ENCODE data around the gene PPM1H. TPM values are rescaled to one million over a fixed set of nuclear protein-coding genes. Genes with fewer than 3 reads are reported as not detected.

Gene PPM1H
- total and polyA plus RNA-seq, 2 of the 8 experiments (the other 6 are each of a cell fraction or from before 2014, with no cell fraction given), result 16.4 to 36.1 TPM

DNA sequence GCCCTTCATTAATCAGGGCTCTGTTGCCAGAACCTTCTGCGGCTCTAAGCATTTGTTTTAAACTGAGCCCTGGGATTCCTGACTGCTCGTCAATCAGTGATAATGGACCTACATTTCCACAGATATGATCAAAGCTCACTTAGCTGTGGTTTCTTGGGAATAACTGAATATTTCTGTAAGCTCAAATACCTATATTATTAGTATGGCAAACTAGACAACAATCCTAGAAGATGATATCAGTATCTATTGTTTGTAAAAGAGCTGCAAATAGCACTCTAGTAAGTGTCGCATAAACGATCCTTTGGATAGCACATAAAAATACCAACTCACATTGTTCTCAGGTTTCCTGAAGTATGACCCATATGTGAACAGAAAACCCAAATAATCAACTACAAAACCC, 150.4 kb downstream of the PPM1H start (continued):
- TF ChIP-seq, protein P1, sequence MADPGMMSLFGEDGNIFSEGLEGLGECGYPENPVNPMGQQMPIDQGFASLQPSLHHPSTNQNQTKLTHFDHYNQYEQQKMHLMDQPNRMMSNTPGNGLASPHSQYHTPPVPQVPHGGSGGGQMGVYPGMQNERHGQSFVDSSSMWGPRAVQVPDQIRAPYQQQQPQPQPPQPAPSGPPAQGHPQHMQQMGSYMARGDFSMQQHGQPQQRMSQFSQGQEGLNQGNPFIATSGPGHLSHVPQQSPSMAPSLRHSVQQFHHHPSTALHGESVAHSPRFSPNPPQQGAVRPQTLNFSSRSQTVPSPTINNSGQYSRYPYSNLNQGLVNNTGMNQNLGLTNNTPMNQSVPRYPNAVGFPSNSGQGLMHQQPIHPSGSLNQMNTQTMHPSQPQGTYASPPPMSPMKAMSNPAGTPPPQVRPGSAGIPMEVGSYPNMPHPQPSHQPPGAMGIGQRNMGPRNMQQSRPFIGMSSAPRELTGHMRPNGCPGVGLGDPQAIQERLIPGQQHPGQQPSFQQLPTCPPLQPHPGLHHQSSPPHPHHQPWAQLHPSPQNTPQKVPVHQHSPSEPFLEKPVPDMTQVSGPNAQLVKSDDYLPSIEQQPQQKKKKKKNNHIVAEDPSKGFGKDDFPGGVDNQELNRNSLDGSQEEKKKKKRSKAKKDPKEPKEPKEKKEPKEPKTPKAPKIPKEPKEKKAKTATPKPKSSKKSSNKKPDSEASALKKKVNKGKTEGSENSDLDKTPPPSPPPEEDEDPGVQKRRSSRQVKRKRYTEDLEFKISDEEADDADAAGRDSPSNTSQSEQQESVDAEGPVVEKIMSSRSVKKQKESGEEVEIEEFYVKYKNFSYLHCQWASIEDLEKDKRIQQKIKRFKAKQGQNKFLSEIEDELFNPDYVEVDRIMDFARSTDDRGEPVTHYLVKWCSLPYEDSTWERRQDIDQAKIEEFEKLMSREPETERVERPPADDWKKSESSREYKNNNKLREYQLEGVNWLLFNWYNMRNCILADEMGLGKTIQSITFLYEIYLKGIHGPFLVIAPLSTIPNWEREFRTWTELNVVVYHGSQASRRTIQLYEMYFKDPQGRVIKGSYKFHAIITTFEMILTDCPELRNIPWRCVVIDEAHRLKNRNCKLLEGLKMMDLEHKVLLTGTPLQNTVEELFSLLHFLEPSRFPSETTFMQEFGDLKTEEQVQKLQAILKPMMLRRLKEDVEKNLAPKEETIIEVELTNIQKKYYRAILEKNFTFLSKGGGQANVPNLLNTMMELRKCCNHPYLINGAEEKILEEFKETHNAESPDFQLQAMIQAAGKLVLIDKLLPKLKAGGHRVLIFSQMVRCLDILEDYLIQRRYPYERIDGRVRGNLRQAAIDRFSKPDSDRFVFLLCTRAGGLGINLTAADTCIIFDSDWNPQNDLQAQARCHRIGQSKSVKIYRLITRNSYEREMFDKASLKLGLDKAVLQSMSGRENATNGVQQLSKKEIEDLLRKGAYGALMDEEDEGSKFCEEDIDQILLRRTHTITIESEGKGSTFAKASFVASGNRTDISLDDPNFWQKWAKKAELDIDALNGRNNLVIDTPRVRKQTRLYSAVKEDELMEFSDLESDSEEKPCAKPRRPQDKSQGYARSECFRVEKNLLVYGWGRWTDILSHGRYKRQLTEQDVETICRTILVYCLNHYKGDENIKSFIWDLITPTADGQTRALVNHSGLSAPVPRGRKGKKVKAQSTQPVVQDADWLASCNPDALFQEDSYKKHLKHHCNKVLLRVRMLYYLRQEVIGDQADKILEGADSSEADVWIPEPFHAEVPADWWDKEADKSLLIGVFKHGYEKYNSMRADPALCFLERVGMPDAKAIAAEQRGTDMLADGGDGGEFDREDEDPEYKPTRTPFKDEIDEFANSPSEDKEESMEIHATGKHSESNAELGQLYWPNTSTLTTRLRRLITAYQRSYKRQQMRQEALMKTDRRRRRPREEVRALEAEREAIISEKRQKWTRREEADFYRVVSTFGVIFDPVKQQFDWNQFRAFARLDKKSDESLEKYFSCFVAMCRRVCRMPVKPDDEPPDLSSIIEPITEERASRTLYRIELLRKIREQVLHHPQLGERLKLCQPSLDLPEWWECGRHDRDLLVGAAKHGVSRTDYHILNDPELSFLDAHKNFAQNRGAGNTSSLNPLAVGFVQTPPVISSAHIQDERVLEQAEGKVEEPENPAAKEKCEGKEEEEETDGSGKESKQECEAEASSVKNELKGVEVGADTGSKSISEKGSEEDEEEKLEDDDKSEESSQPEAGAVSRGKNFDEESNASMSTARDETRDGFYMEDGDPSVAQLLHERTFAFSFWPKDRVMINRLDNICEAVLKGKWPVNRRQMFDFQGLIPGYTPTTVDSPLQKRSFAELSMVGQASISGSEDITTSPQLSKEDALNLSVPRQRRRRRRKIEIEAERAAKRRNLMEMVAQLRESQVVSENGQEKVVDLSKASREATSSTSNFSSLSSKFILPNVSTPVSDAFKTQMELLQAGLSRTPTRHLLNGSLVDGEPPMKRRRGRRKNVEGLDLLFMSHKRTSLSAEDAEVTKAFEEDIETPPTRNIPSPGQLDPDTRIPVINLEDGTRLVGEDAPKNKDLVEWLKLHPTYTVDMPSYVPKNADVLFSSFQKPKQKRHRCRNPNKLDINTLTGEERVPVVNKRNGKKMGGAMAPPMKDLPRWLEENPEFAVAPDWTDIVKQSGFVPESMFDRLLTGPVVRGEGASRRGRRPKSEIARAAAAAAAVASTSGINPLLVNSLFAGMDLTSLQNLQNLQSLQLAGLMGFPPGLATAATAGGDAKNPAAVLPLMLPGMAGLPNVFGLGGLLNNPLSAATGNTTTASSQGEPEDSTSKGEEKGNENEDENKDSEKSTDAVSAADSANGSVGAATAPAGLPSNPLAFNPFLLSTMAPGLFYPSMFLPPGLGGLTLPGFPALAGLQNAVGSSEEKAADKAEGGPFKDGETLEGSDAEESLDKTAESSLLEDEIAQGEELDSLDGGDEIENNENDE (IDR thresholded peaks at IDR 0.05; ENCODE audit: insufficient replicate concordance, low read length), result no peak
- TF ChIP-seq SP2 (IDR thresholded peaks at IDR 0.05; ENCODE audit: low read length) (no peak), PHF8 (conservative IDR thresholded peaks at IDR 0.05; ENCODE audit: low read depth, low read length) (no peak), RNF2 (IDR thresholded peaks at IDR 0.05; ENCODE audit: borderline replicate concordance, low read depth, low read length, missing control alignments, poor library complexity, severe bottlenecking) (no peak), CEBPB (IDR thresholded peaks at IDR 0.05; ENCODE audit: low read depth, low read length) (no peak), TAF1 (IDR thresholded peaks at IDR 0.05; ENCODE audit: low read depth, low read length) (no peak), SRF (IDR thresholded peaks at IDR 0.05; ENCODE audit: low read depth, low read length) (no peak), POLR2AphosphoS5 (IDR thresholded peaks at IDR 0.05; ENCODE audit: low read depth, low read length) (no peak), ZNF274 (IDR thresholded peaks at IDR 0.05; ENCODE audit: borderline replicate concordance, extremely low read depth, low read length) (no peak), MAFK (IDR thresholded peaks at IDR 0.05; ENCODE audit: low read depth, low read length) (no peak), CHD1 (IDR thresholded peaks at IDR 0.05; ENCODE audit: low read depth, low read length) (no peak)
- TF ChIP-seq, protein P2, sequence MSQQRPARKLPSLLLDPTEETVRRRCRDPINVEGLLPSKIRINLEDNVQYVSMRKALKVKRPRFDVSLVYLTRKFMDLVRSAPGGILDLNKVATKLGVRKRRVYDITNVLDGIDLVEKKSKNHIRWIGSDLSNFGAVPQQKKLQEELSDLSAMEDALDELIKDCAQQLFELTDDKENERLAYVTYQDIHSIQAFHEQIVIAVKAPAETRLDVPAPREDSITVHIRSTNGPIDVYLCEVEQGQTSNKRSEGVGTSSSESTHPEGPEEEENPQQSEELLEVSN (IDR thresholded peaks at IDR 0.05), result no peak
